Measurements from ENCODE around the gene CATSPER1. TPM values are rescaled to one million over a fixed set of nuclear protein-coding genes. Genes with fewer than 3 reads are reported as not detected.

Gene CATSPER1
- total and polyA plus RNA-seq, 2 of the 13 experiments (the other 11 are each of a cell fraction or from before 2014, with no cell fraction given): 0.17 TPM; not detected in 1

GRCh38 chr11:66001942-66002647 is 24.2 kb downstream of the CATSPER1 start, which contains the start of the genes BANF1 and EIF1AD (continued):
- peak; percentile 89; the same call in 1 of the 2 replicates for TF ChIP-seq ZNF598 (CRISPR knock-in tag; IDR thresholded peaks at IDR 0.05; ENCODE audit: borderline replicate concordance)
- peak; percentile 45; the same call in 1 of the 2 replicates for TF ChIP-seq NFYB (CRISPR knock-in tag; IDR thresholded peaks at IDR 0.05)
- TF ChIP-seq ZNF607 (CRISPR knock-in tag; IDR thresholded peaks at IDR 0.05; ENCODE audit: borderline replicate concordance): peak; percentile 96; the same call in 1 of the 2 replicates
- no peak; the same call in 1 of the 2 replicates for TF ChIP-seq ZNF263 (CRISPR knock-in tag; IDR thresholded peaks at IDR 0.05)
- no peak for TF ChIP-seq HOXD1 (CRISPR knock-in tag; IDR thresholded peaks at IDR 0.05)
- TF ChIP-seq MBD4 (IDR thresholded peaks at IDR 0.05; ENCODE audit: borderline replicate concordance, low read length): no peak
- no peak for TF ChIP-seq ZNF318 (CRISPR knock-in tag; IDR thresholded peaks at IDR 0.05)
- no peak for TF ChIP-seq ZNF646 (CRISPR knock-in tag; IDR thresholded peaks at IDR 0.05)
- TF ChIP-seq PAF1 (CRISPR knock-in tag; IDR thresholded peaks at IDR 0.05): no peak
- TF ChIP-seq TEAD2 (CRISPR knock-in tag; IDR thresholded peaks at IDR 0.05): no peak; the same call in 1 of the 2 replicates
- no peak for TF ChIP-seq ZMAT5 (CRISPR knock-in tag; IDR thresholded peaks at IDR 0.05; ENCODE audit: borderline replicate concordance, low read depth)
- no peak; the same call in 1 of the 2 replicates for TF ChIP-seq ZNF264 (CRISPR knock-in tag; IDR thresholded peaks at IDR 0.05)
